Activated CD4-positive, alpha-beta T cell treated with anti-CD3 and anti-CD28 coated beads for 36 hours (primary cell): ENCODE measurements around the gene NEGR1. TPM values are rescaled to one million over a fixed set of nuclear protein-coding genes. Genes with fewer than 3 reads are reported as not detected.

Source experiments
- ATAC-seq: fragments of 200-7000 bp; cut with Tn5 transposase; one replicate; pipeline ENCODE4 v1.10.0; 2021; ENCODE audit warnings: mild to moderate bottlenecking, moderate library complexity
- CTCF ChIA-PET: fragments of 350-600 bp; sonication (Branson Sonifier 250); formaldehyde crosslinking; loops from one replicate; lab custom pipeline; 2021; ENCODE audit warnings: antibody characterized with exemption; lab: Charles Lee
- POLR2A ChIA-PET: fragments of 350-600 bp; sonication (Branson Sonifier 250); formaldehyde crosslinking; loops from one replicate; lab custom pipeline; 2021; ENCODE audit warnings: antibody characterized with exemption, inconsistent platforms; lab: Charles Lee
- DNase-seq: peaks from one replicate; pipeline ENCODE4 v3.0.0-alpha.2; 2020
- H3K27ac Mint-ChIP-seq: one replicate; pipeline ENCODE4 v1.8.0; 2021; ENCODE audit warnings: mixed read lengths
- H3K27me3 Mint-ChIP-seq: one replicate; pipeline ENCODE4 v1.8.0; 2021; ENCODE audit warnings: mixed read lengths
- H3K36me3 Mint-ChIP-seq: one replicate; pipeline ENCODE4 v1.8.0; 2021; ENCODE audit warnings: low read depth, mixed read lengths
- H3K4me1 Mint-ChIP-seq: one replicate; pipeline ENCODE4 v1.8.0; 2021; ENCODE audit warnings: mixed read lengths
- H3K4me3 Mint-ChIP-seq: one replicate; pipeline ENCODE4 v1.8.0; 2021; ENCODE audit warnings: mild to moderate bottlenecking, moderate library complexity, mixed read lengths
- H3K9me3 Mint-ChIP-seq: one replicate; pipeline ENCODE4 v1.8.0; 2021; ENCODE audit warnings: low read depth, mixed read lengths
- intact Hi-C, 2 experiments: fragments of 100-400 bp; cut with DNase I in 1 of 2; cut with micrococcal nuclease in 1 of 2; formaldehyde crosslinking; loops; one replicate each; pipeline versions ENCODE4 v1.14.2 to v1.15.1; 2022 to 2024; cut with DNase I, micrococcal nuclease
- total RNA-seq, 2 experiments: library from RNA; stranded (reverse); gene quantifications; one replicate each; pipeline ENCODE4 v1.2.3, GENCODE V29; 2021

Gene NEGR1
- total RNA-seq, 2 experiments from 2014 or later, result not detected

DNA sequence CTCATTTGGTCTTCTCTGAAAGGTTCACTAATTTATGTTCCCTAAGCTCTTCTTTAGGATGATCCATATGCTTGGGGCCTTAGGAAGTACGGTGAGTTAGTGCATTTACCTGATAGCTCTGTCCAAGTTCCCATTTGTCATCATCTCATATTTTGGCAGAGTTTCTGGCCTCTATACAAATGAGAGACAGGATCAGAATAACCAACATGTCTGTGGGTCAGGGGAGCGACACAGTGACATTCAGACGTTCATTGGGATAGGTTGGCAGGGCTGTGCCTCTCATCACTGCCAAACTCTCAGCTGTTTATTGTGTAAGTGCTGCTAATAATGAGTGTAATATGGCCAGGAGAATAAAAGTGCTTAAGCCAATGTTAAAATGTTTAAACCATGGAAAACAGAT, 640.4 kb downstream of the NEGR1 start:
- ATAC-seq, result no peak

DNA sequence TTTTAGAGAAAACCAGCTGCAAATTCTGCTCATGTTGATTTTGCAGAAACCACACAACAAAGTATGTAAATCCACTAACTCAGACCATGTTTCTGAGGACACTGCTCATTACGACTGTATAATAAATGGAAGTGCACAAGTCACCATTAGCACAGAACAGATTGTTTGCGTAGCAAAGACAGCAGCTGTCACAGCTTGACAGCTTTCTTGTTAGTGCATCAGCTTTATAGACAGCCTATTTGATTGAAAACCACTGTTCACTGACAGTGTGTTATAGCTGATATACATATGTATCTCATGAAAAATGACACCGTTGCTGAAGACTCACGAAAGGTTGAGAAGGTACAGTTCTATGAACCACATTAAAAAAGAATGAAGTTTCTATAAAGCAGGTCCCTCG, 641.3 kb downstream of the NEGR1 start:
- POLR2A ChIA-PET, result no interaction called here
- no peaks in the 10 kb centered on the region for H3K4me1 Mint-ChIP-seq
- H3K36me3 Mint-ChIP-seq, result no peaks in the 10 kb centered on the region
- ATAC-seq (no peak), DNase-seq (no peak)
- CTCF ChIA-PET, result no interaction called here
- no peaks in the 10 kb centered on the region for H3K27me3 Mint-ChIP-seq
- no peak overlapping the region for H3K4me3 Mint-ChIP-seq
- no peaks in the 10 kb centered on the region for H3K9me3 Mint-ChIP-seq
- intact Hi-C loops, result no loop called here
- no peak overlapping the region for H3K27ac Mint-ChIP-seq

More for the DNA sequence above, 640.4 kb downstream of the NEGR1 start:
- Mint-ChIP-seq H3K9me3 (no peaks in the 10 kb centered on the region), H3K27ac (no peak overlapping the region), H3K4me1 (no peaks in the 10 kb centered on the region), H3K4me3 (no peak overlapping the region), H3K36me3 (no peaks in the 10 kb centered on the region), H3K27me3 (no peaks in the 10 kb centered on the region)
- no peak for DNase-seq
- intact Hi-C loops, result no loop called here
- CTCF ChIA-PET, result no interaction called here
- POLR2A ChIA-PET, result no interaction called here

DNA sequence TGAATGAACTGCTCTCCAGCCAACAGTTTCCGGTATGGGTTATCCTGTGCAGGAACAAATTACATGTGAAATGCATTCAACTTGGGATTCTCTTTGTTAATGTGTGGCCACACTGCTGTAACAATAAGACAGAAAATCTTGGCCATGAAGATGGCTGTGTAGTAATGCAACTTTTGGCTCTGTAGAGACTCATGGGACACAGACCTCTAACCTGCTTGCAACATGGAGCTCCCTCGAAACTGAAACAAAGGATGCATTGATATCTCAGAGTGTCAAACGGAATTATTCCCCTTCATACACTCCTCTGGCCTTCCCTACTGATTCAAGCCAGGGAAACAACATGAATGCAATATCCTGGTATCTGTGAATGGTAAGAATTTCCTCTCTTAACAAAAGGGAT, 642.2 kb downstream of the NEGR1 start:
- peaks cover 2% of the 10 kb centered on the region for H3K9me3 Mint-ChIP-seq
- H3K4me3 Mint-ChIP-seq, result no peak overlapping the region
- no peaks in the 10 kb centered on the region for H3K4me1 Mint-ChIP-seq
- intact Hi-C loops, result no loop called here
- no peak for DNase-seq
- POLR2A ChIA-PET, result no interaction called here
- no peak for ATAC-seq
- CTCF ChIA-PET, result no interaction called here
- no peak overlapping the region for H3K27ac Mint-ChIP-seq
- no peaks in the 10 kb centered on the region for H3K36me3 Mint-ChIP-seq
- no peaks in the 10 kb centered on the region for H3K27me3 Mint-ChIP-seq

DNA sequence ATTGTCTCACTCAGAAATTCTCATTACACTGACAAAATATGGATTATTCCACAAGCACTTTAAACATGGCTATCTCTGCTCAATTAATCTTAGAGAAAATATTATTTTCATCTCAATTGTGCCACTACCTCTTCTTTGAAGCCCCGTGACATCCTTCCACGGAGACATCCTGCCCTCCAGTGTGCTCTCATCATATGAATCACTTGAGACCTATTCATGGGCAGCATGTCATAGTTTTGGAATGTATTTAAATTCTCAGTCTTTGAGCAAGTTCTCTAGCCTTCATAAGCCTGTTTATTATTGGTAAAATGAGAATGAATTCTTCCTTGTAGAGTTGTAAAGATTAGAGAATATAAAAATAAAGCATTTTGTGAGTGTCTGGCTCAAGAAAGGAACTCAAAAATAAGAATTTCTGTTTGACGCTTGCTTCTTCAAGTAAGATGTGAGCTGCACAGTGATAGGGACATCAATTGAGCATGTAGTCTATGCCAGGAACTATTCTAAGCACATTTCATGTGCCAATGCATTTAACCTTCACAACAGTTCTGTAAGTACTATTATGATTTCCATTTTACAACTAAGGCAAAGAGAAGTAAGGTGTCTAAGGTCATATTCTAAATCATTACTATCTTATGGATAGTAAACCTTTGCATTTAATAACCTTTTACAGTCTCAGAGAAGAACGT, 644.1 kb downstream of the NEGR1 start:
- H3K27me3 Mint-ChIP-seq, result no peaks in the 10 kb centered on the region
- H3K36me3 Mint-ChIP-seq, result no peaks in the 10 kb centered on the region
- no peak overlapping the region for H3K27ac Mint-ChIP-seq
- H3K4me1 Mint-ChIP-seq, result no peaks in the 10 kb centered on the region
- intact Hi-C loops, result no loop called here
- ATAC-seq (no peak), DNase-seq (no peak)
- POLR2A ChIA-PET, result no interaction called here
- H3K9me3 Mint-ChIP-seq, result peaks cover 3% of the 10 kb centered on the region
- CTCF ChIA-PET, result no interaction called here
- H3K4me3 Mint-ChIP-seq, result no peak overlapping the region

DNA sequence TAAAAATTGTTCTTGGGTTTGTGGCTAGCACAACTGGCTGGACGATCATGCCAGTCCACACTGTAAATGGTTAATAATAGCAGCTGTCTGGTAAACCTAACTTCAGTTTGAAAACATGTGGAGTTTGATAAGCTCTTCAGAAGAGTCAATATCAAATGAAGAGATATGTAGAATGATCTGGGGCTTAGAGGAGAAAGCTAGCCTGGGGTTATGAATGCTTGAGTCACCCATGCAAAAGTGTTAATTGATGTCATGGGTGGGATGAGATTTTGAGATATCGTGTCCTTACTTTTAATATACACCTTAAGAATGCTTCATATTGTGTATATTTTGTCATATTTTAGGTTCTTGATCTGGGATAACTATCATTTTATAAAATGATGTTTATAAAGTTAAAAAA, 646.8 kb downstream of the NEGR1 start:
- Mint-ChIP-seq H3K9me3 (peaks cover 3% of the 10 kb centered on the region), H3K4me1 (no peaks in the 10 kb centered on the region), H3K27me3 (no peaks in the 10 kb centered on the region), H3K4me3 (no peak overlapping the region), H3K36me3 (no peaks in the 10 kb centered on the region), H3K27ac (no peak overlapping the region)
- intact Hi-C loops, result no loop called here
- ChIA-PET POLR2A (no interaction called here), CTCF (no interaction called here)
- ATAC-seq (no peak), DNase-seq (no peak)

DNA sequence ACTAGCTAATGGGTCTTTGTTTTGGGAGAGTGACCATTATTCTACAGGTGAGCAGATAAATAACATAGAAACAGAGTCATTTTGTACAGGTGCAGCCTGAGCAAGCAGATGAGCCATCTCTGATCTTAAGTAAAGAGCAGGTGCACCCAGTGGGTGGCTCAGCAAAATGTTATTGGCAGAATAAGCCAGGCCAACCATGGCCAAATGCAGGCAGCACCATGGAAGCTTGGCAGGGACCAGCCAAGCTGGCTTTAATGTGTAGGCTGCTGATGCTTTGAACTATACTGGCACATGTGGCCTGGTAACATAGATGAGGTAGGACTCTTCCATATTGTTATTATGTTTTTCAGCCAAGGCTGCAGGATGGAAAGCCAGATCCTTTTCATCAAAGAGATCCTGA, 648.2 kb downstream of the NEGR1 start:
- Mint-ChIP-seq H3K36me3 (no peaks in the 10 kb centered on the region), H3K27ac (no peak overlapping the region), H3K4me3 (no peak overlapping the region), H3K27me3 (no peaks in the 10 kb centered on the region), H3K4me1 (no peaks in the 10 kb centered on the region), H3K9me3 (peaks cover 3% of the 10 kb centered on the region)
- intact Hi-C loops, result no loop called here
- ChIA-PET CTCF (no interaction called here), POLR2A (no interaction called here)
- ATAC-seq (no peak), DNase-seq (no peak)

DNA sequence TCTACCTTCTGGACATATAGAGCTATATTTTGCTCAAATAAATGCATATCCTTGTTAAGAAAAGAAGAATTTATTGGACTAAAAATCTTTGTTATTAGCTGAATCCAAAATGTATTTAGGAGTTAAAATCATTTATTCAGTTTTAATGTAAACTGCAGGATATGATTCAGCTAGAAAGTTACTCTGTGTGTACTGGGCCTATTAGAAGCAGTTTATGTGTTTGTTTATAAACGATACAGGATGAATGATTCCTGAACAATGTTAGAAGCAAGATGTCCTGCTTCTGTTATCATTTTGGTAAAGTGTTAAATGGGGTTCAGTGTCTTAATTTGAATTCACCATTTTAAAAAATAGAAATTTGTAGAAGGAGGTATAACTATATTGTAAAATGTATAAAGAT, 652.3 kb downstream of the NEGR1 start:
- no peaks in the 10 kb centered on the region for H3K9me3 Mint-ChIP-seq
- CTCF ChIA-PET, result interaction anchor here (0.6 kb wide), 1 partner anchor 30 kb away, joined by 3 read pairs; no protein-coding TSS in a partner anchor
- H3K27me3 Mint-ChIP-seq, result no peaks in the 10 kb centered on the region

DNA sequence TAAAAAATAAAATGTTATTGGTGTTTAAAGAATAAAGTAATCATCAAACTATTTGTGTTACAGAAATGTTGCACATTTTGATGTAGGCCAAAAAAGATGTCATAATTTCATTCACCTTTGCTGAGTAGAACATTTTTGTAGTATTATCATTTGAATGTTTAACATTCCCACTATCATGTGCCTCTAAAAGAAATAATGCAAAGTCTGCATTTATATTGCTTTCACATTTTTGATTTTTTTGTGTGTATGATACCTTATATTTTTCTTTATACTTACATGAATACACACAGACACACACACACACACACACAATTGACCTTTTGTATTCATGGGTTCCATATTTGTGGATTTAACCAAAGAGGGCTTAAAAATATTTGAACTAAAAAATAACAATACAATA, 657.3 kb downstream of the NEGR1 start:
- DNase-seq, result no peak
- ChIA-PET CTCF (no interaction called here), POLR2A (no interaction called here)
- no peak for ATAC-seq
- no peaks in the 10 kb centered on the region for H3K4me1 Mint-ChIP-seq
- no peaks in the 10 kb centered on the region for H3K27me3 Mint-ChIP-seq
- H3K9me3 Mint-ChIP-seq, result no peaks in the 10 kb centered on the region
- no peak overlapping the region for H3K4me3 Mint-ChIP-seq
- no peak overlapping the region for H3K27ac Mint-ChIP-seq
- intact Hi-C loops, result no loop called here
- no peaks in the 10 kb centered on the region for H3K36me3 Mint-ChIP-seq

More for the DNA sequence above, 652.3 kb downstream of the NEGR1 start:
- H3K36me3 Mint-ChIP-seq, result no peaks in the 10 kb centered on the region
- H3K27ac Mint-ChIP-seq, result no peak overlapping the region
- intact Hi-C loops, result no loop called here
- no peak for DNase-seq
- H3K4me1 Mint-ChIP-seq, result no peaks in the 10 kb centered on the region
- no peak overlapping the region for H3K4me3 Mint-ChIP-seq
- POLR2A ChIA-PET, result no interaction called here
- ATAC-seq, result no peak

DNA sequence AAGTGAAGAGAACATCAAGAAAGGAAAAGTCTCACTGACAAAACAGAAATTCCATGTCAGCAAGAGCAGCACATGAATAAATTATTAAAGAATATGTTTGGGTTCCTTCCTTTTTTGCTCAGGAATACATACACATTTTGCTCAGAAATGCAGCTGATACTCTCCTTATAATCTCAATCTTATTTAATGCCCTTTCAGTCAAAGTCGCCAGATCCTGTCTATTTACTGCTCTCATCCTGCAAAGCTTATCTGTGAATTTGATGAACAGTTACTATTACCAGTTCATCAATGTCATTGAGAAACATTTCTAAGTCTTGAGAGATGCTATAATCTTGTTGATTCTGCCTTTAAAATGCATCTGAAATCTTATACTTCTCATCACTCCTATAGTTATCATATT, 658.5 kb downstream of the NEGR1 start:
- POLR2A ChIA-PET, result no interaction called here
- Mint-ChIP-seq H3K4me3 (no peak overlapping the region), H3K27ac (no peak overlapping the region), H3K4me1 (no peaks in the 10 kb centered on the region), H3K36me3 (no peaks in the 10 kb centered on the region), H3K27me3 (no peaks in the 10 kb centered on the region), H3K9me3 (no peaks in the 10 kb centered on the region)
- CTCF ChIA-PET, result no interaction called here
- ATAC-seq, result no peak
- DNase-seq, result no peak
- intact Hi-C loops, result no loop called here

DNA sequence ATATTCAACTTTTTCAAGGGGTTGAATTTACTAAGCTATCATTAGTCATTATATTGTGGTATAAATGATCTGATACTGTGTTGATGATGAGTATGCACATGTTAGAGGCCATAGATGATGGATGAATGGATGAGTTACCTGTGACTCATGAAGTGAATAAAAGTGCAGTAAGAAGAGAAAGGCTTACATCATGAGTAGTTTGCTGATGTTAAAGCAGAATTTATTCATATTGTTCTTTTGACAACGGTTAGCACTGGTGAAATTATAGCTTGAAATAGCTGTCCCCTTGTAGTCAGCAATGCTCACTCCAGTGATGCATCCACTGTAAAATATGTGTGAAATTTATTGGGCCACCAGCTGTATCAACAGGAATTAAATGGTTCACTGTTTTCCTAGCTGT, 660.6 kb downstream of the NEGR1 start:
- no peaks in the 10 kb centered on the region for H3K27me3 Mint-ChIP-seq
- H3K9me3 Mint-ChIP-seq, result no peaks in the 10 kb centered on the region
- intact Hi-C loops, result no loop called here
- H3K27ac Mint-ChIP-seq, result no peak overlapping the region
- H3K4me3 Mint-ChIP-seq, result no peak overlapping the region
- DNase-seq, result no peak
- no peak for ATAC-seq
- H3K36me3 Mint-ChIP-seq, result no peaks in the 10 kb centered on the region
- ChIA-PET POLR2A (no interaction called here), CTCF (interaction anchor here (0.8 kb wide), 1 partner anchor 52 kb away, joined by 3 read pairs; no protein-coding TSS in a partner anchor)
- no peaks in the 10 kb centered on the region for H3K4me1 Mint-ChIP-seq

DNA sequence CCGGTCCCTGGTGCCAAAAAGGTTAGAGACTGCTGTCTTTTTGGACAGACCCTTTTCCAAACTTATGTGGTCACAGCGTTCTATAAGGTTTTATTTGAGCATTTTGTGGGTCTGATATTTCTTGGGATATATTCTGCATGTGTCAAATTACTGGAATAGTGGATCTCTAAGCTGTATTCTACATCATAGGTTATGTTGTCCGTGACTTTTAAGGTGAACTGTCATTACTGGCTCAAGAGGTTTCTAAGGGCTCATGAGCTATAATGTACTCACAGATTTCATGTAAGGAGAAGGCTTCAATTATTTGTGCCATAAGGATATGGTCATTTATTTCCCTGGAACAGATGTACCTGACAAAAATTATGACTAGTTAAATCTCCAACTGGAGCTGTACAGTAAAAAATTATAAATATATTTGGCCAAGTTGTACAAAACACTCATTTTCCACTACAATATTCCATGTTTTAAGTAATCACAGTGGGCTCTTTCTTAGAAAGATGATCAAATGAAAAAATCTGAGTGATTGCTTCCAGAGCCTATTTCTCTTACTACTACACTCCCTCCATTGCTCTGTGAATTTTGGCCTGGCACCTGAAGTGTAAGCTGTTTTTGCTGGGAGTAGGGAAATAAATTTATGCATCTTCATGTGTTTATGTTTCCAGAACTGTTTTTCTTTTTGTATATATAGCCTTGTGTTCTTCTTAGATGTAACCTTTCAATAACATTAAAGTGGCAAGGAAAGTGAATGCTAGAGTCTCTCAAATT, 663.4 kb downstream of the NEGR1 start:
- H3K27me3 Mint-ChIP-seq, result no peaks in the 10 kb centered on the region
- ATAC-seq (no peak), DNase-seq (no peak)
- no peak overlapping the region for H3K4me3 Mint-ChIP-seq
- no peaks in the 10 kb centered on the region for H3K36me3 Mint-ChIP-seq
- ChIA-PET POLR2A (no interaction called here), CTCF (no interaction called here)
- no peaks in the 10 kb centered on the region for H3K9me3 Mint-ChIP-seq
- no peak overlapping the region for H3K27ac Mint-ChIP-seq
- intact Hi-C loops, result no loop called here
- H3K4me1 Mint-ChIP-seq, result no peaks in the 10 kb centered on the region

DNA sequence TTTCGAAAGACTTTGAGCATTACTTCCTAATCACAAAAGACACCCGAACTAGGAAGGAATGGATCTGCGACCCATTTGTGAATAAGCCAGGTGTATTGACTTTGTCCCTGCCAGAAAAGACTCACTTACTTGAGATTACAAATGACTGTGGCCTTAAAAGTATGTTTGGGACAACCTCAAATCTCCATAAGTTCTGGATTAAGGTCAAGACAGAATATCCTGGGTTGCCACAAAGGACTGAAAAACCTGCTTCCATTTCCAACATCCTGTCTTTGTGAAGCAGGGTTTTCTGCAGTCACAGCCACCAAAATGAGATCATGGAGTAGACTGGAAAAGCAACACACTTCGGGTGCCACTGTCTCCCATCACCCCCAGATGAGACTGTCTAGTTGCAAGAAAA, 664.1 kb downstream of the NEGR1 start:
- no peak for ATAC-seq
- Mint-ChIP-seq H3K9me3 (no peaks in the 10 kb centered on the region), H3K27me3 (no peaks in the 10 kb centered on the region), H3K27ac (no peak overlapping the region), H3K4me1 (no peaks in the 10 kb centered on the region), H3K36me3 (no peaks in the 10 kb centered on the region), H3K4me3 (no peak overlapping the region)
- no peak for DNase-seq
- ChIA-PET POLR2A (no interaction called here), CTCF (no interaction called here)
- intact Hi-C loops, result no loop called here
